GM12878 (cell line): Measurements from ENCODE around the gene SPAST. TPM values are rescaled to one million over a fixed set of nuclear protein-coding genes. Genes with fewer than 3 reads are reported as not detected.
"Not testable (repeated sequence)": the region's sequence is repeated elsewhere in the genome, so short reads cannot be mapped to it uniquely, and the experiment has no call there.

Experiments used
- ATAC-seq: fragments of 200-7000 bp; cut with Tn5 transposase; 3 replicates; pipeline ENCODE4 v1.9.1; 2020; ENCODE audit warnings: mild to moderate bottlenecking, moderate library complexity
- BruUV-seq: library from RNA; stranded (reverse); fragments of 400-500 nt; replicated peaks from 2 replicates; lab custom pipeline; 2021; lab: Mats Ljungman, UMichigan
- CTCF ChIA-PET: fragments of 300-600 bp; sonication (Branson Sonifier 250); formaldehyde crosslinking; extraction: SDS; loops from one replicate; lab custom pipeline; 2021; ENCODE audit warnings: inconsistent platforms; lab: Yijun Ruan, JAX
- POLR2A ChIA-PET: fragments of 350-600 bp; formaldehyde crosslinking; extraction: SDS; loops from one replicate; lab custom pipeline; 2021; ENCODE audit warnings: inconsistent platforms; lab: Charles Lee
- RAD21 ChIA-PET: fragments of 300-600 bp; sonication (Branson Sonifier 250); formaldehyde crosslinking; loops from one replicate; lab custom pipeline; 2023; ENCODE audit warnings: antibody characterized with exemption; ENCODE audit not compliant: unreplicated experiment; lab: Charles Lee
- SMC1A ChIA-PET: fragments of 300-600 bp; sonication (Branson Sonifier 250); formaldehyde crosslinking; loops from one replicate; lab custom pipeline; 2023; ENCODE audit not compliant: unreplicated experiment, uncharacterized antibody; lab: Charles Lee
- DNase-seq: peaks from one replicate; pipeline ENCODE4 v3.0.0-alpha.2; 2011; ENCODE audit warnings: low read depth, low spot score
- FAIRE-seq: peaks from 3 replicates; lab custom pipeline; 2011; peaks lifted over from hg19 to GRCh38; lab: Jason Lieb, UNC
- H2AFZ ChIP-seq: 2 replicates; pipeline ENCODE4 v1.6.0; 2011; ENCODE audit warnings: low read depth, low read length, control low read depth; ENCODE audit not compliant: control insufficient read depth
- H3K27ac ChIP-seq: 2 replicates; pipeline ENCODE4 v1.5.1; 2011; ENCODE audit warnings: control low read depth; ENCODE audit not compliant: control insufficient read depth, insufficient read depth
- H3K27me3 ChIP-seq, 2 experiments: replicated peaks in 1 of 2; 2 replicates each; pipeline versions ENCODE4 v1.6.0 to v1.6.1; 2011; ENCODE audit warnings: low read length in 1 of 2; ENCODE audit not compliant: control insufficient read depth in 2 of 2, insufficient read depth in 2 of 2
- H3K36me3 ChIP-seq, 2 experiments: 2 replicates each; pipeline ENCODE4 v1.5.1; 2011; ENCODE audit warnings: low read length in 1 of 2; ENCODE audit not compliant: control insufficient read depth in 2 of 2, insufficient read depth in 2 of 2
- H3K4me1 ChIP-seq: 2 replicates; pipeline ENCODE4 v1.6.1; 2011; ENCODE audit warnings: mild to moderate bottlenecking, low read length, moderate library complexity, mixed read lengths; ENCODE audit not compliant: control insufficient read depth, insufficient read depth
- H3K4me2 ChIP-seq: 2 replicates; pipeline ENCODE4 v1.6.0; 2011; ENCODE audit warnings: control low read depth; ENCODE audit not compliant: control insufficient read depth, insufficient read depth
- H3K4me3 ChIP-seq: fragments of 200-600 bp; sonication (generic); 2 replicates; pipeline ENCODE4 v1.5.1; 2016
- H3K79me2 ChIP-seq: 2 replicates; pipeline ENCODE4 v1.6.0; 2011; ENCODE audit warnings: low read length; ENCODE audit not compliant: control insufficient read depth, insufficient read depth
- H3K9ac ChIP-seq: 2 replicates; pipeline ENCODE4 v1.8.0; 2011; ENCODE audit warnings: low read length, control low read depth, mixed read lengths; ENCODE audit not compliant: control insufficient read depth, insufficient read depth
- H3K9me3 ChIP-seq: replicated peaks from 3 replicates; pipeline ENCODE4 v1.5.1; 2011; ENCODE audit warnings: mild to moderate bottlenecking, low read length; ENCODE audit not compliant: control insufficient read depth, insufficient read depth
- H4K20me1 ChIP-seq: 2 replicates; pipeline ENCODE4 v1.6.0; 2011; ENCODE audit not compliant: control insufficient read depth, insufficient read depth
- CTCF ChIP-seq, 3 experiments: IDR thresholded peaks in 2 of 3; conservative IDR thresholded peaks in 1 of 3; 2 replicates each; pipeline ENCODE4 v1.5.1; 2011; ENCODE audit warnings: low read depth in 3 of 3, low read length in 3 of 3, mild to moderate bottlenecking in 3 of 3, control low read depth in 2 of 3, moderate library complexity in 2 of 3, inconsistent platforms in 1 of 3, mixed read lengths in 1 of 3; ENCODE audit not compliant: control insufficient read depth in 2 of 3, insufficient read depth in 1 of 3; ENCODE audit errors: extremely low read depth in 1 of 3
- FOXM1 ChIP-seq: IDR thresholded peaks from 2 replicates; pipeline ENCODE4 v1.6.1; 2012; ENCODE audit warnings: low read depth, mild to moderate bottlenecking, inconsistent platforms, low read length, moderate library complexity
- HCFC1 ChIP-seq: fragments of 150-350 bp; IDR thresholded peaks from 2 replicates; pipeline ENCODE4 v1.6.1; 2014; ENCODE audit warnings: low read length
- IRF4 ChIP-seq: IDR thresholded peaks from 2 replicates; pipeline ENCODE4 v1.6.1; 2011; ENCODE audit warnings: low read depth, low read length
- RBBP5 ChIP-seq: fragments of 200-600 bp; sonication (generic); conservative IDR thresholded peaks from 2 replicates; pipeline ENCODE4 v1.6.1; 2016
- RELB ChIP-seq: fragments of 450-650 bp; IDR thresholded peaks from 2 replicates; pipeline ENCODE4 v1.6.1; 2017; ENCODE audit warnings: low read depth, mild to moderate bottlenecking, moderate library complexity
- ZNF384 ChIP-seq: IDR thresholded peaks from 2 replicates; pipeline ENCODE4 v1.6.1; 2012; ENCODE audit warnings: low read depth, mild to moderate bottlenecking, low read length, improper control_type of control experiment, borderline replicate concordance
- WGBS: methylation state at CpG from one replicate; pipeline ENCODE4 v1.1.6; 2016; ENCODE audit warnings: low lambda C conversion rate; ENCODE audit not compliant: insufficient replicate concordance, insufficient coverage; ENCODE audit errors: missing lambda C conversion rate; 5-methylcytosine and 5-hydroxymethylcytosine counted together
- in situ Hi-C: fragments of 300-500 bp; cut with MboI; formaldehyde crosslinking; loops from 9 replicates; pipeline ENCODE4 v1.14.3; 2018; ENCODE audit warnings: mixed read lengths
- intact Hi-C: fragments of 100-400 bp; cut with micrococcal nuclease; formaldehyde crosslinking; loops from one replicate; pipeline ENCODE4 v1.14.2; 2022; ENCODE audit not compliant: unreplicated experiment
- polyA plus RNA-seq, 11 experiments: library from polyadenylated mRNA; depleted of rRNA in 4 of 11; unstranded in 6 of 11; stranded (reverse) in 5 of 11; fragments of >200 nt; fragmentation: Nextera tagmentation in 4 of 11; fragmentation: Illumina TruSeq in 1 of 11; extraction: Ambion mirVana in 4 of 11; extraction: Trizol in 1 of 11; gene quantifications; 1 replicate in 1 of 11; 2 replicates in 10 of 11; pipeline versions ENCODE4 v1.2.1 to v1.2.3, GENCODE V29; 2011 to 2016; ENCODE audit warnings: inconsistent platforms in 2 of 11, missing spikeins in 2 of 11, low read depth in 1 of 11
- total RNA-seq, 4 experiments: library from RNA; depleted of rRNA in 3 of 4; stranded (reverse); fragments of >200 nt in 3 of 4; fragmentation: Illumina TruSeq in 1 of 4; extraction: Trizol in 1 of 4; gene quantifications; 2 replicates each; pipeline versions ENCODE4 v1.2.1 to v1.2.3, GENCODE V29; 2013 to 2021

SPAST gene
- total and polyA plus RNA-seq, 10 of the 15 experiments (the other 5 are each of a cell fraction or from before 2014, with no cell fraction given), result 4.3 to 21.3 (median 10.0) TPM

GRCh38 chr2:32165027-32165347 lies 101.6 kb downstream of the SPAST start:
- H3K27ac ChIP-seq, result peak overlapping the region; percentile 98
- H4K20me1 ChIP-seq, in situ Hi-C loops, H3K36me3 ChIP-seq, H3K4me1 ChIP-seq, DNase-seq, H3K27me3 ChIP-seq, BruUV-seq, FAIRE-seq, H2AFZ ChIP-seq, H3K9me3 ChIP-seq: not testable (repeated sequence)
- peak overlapping the region; percentile 45 for H3K4me2 ChIP-seq
- CTCF ChIA-PET, result interaction anchor here (1.2 kb wide), 1 partner anchor 8 kb away, joined by 3 read pairs; no protein-coding TSS in a partner anchor
- RAD21 ChIA-PET, result interaction anchor here (1.0 to 1.4 kb wide), 2 partner anchors 102 to 278 kb away, joined by 3 to 8 read pairs; partner anchors contain the start of gene SPAST
- SMC1A ChIA-PET, result interaction anchor here (1.0 to 1.3 kb wide), 4 partner anchors 8 to 102 kb away, joined by 3 to 5 read pairs (median 3); no protein-coding TSS in a partner anchor
- ATAC-seq, result peak; percentile 42
- WGBS, result 2% methylated on average over 13 of the region's 13 CpGs
- H3K9ac ChIP-seq, result peak overlapping the region; percentile 82
- POLR2A ChIA-PET, result interaction anchor here (1.0 to 2.4 kb wide), 8 partner anchors 19 to 275 kb away, joined by 3 to 10 read pairs (median 4); partner anchors contain the start of gene SPAST
- H3K4me3 ChIP-seq, result peak overlapping the region; percentile 87
- intact Hi-C loops, result loop anchor here (5.0 kb wide), 3 partner anchors 103 to 192 kb away; partner anchors contain the start of genes BIRC6, SPAST and YIPF4
- peaks cover 41% of the 10 kb centered on the region for H3K79me2 ChIP-seq

- intact Hi-C loops, result loop anchor here (5.0 kb wide), 3 partner anchors 104 to 191 kb away; partner anchors contain the start of genes BIRC6, SPAST and YIPF4
- Histone ChIP-seq H3K4me3 (peak overlapping the region; percentile 87), H2AFZ (peak overlapping the region; percentile 79), H3K27ac (peak overlapping the region; percentile 98), H4K20me1 (no peaks in the 10 kb centered on the region), H3K9ac (peak overlapping the region; percentile 82), H3K27me3 (no peaks in the 10 kb centered on the region), H3K79me2 (peaks cover 42% of the 10 kb centered on the region), H3K9me3 (peaks cover 2% of the 10 kb centered on the region; the same call in 1 of the 3 replicates), H3K4me2 (peak overlapping the region; percentile 17), H3K4me1 (peaks cover 9% of the 10 kb centered on the region), H3K36me3 (no peaks in the 10 kb centered on the region; a peak in 1 of 4 replicates)
- SMC1A ChIA-PET, result interaction anchor here (0.8 to 1.1 kb wide), 5 partner anchors 10 to 104 kb away, joined by 3 to 5 read pairs (median 4); no protein-coding TSS in a partner anchor
- BruUV-seq, result TSS peak; percentile 81
- POLR2A ChIA-PET, result interaction anchor here (0.8 to 2.4 kb wide), 10 partner anchors 14 to 280 kb away, joined by 3 to 10 read pairs (median 4); partner anchors contain the start of gene SPAST
- no peak for FAIRE-seq
- no peak for TF ChIP-seq IRF4
- no peak for TF ChIP-seq HCFC1
- TF ChIP-seq ZNF384, result peak; percentile 28
- no peak for TF ChIP-seq RELB
- no peak for TF ChIP-seq CTCF (IDR thresholded peaks at IDR 0.05 in 2 of 3, conservative IDR thresholded peaks at IDR 0.05 in 1 of 3; ENCODE audit: control insufficient read depth in 2 of 3, extremely low read depth in 1 of 3, insufficient read depth in 1 of 3, low read depth in 3 of 3, low read length in 3 of 3)
- no peak for TF ChIP-seq RBBP5
- TF ChIP-seq FOXM1, result 0 out of 2 replicates have a peak, but pooled peaks have one; percentile 1
- ATAC-seq, result peak; percentile 2; the same call in 2 of the 3 replicates
- CTCF ChIA-PET, result interaction anchor here (0.7 to 1.2 kb wide), 3 partner anchors 9 to 101 kb away, joined by 3 to 4 read pairs (median 3); no protein-coding TSS in a partner anchor
- in situ Hi-C loops, result no loop called here
- RAD21 ChIA-PET, result interaction anchor here (0.6 to 1.5 kb wide), 8 partner anchors 21 to 1433 kb away, joined by 3 to 8 read pairs (median 4); partner anchors contain the start of genes DPY30, FAM98A and SPAST
- WGBS, result 1% methylated on average over 11 of the region's 11 CpGs
- DNase-seq, result no peak
Measured at GRCh38 chr2:32166115-32166574, 102.8 kb downstream of the SPAST start.
